OCI-LY7 (cell line): Measurements from ENCODE around the gene AMPH.

Experiments used
- EZH2phosphoT487 ChIP-seq: fragments of 200-600 bp; sonication (generic); IDR thresholded peaks from 2 replicates; pipeline ENCODE4 v1.6.1; 2018; ENCODE audit warnings: low read depth, borderline replicate concordance, mild to moderate bottlenecking, mixed run types, antibody characterized with exemption, low read length, moderate library complexity, mixed read lengths
- TF ChIP-seq, protein P1 (sequence below): fragments of 200-600 bp; sonication (generic); conservative IDR thresholded peaks from 2 replicates; pipeline ENCODE4 v1.5.1; 2014; ENCODE audit warnings: mild to moderate bottlenecking, antibody characterized with exemption, low read length, moderate library complexity, mixed read lengths

DNA sequence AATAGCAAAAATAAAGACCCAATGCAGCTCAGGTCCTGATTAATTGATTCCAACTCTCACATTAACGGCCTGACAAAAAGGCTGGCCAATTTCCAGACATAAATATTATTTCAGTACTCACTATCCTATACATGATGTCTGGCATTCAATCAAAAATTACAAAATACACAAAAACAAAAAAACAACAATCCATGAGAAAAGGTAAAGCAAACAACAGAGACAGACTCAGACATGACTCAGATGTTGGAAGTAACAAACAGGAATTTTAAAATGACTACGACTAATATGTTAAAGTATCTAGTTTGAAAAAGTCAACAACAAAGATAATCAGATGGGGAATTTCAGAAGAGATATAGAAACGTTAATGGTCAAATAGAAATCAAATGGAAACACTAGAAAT, 152.8 kb downstream of the AMPH start:
- TF ChIP-seq, protein P1, sequence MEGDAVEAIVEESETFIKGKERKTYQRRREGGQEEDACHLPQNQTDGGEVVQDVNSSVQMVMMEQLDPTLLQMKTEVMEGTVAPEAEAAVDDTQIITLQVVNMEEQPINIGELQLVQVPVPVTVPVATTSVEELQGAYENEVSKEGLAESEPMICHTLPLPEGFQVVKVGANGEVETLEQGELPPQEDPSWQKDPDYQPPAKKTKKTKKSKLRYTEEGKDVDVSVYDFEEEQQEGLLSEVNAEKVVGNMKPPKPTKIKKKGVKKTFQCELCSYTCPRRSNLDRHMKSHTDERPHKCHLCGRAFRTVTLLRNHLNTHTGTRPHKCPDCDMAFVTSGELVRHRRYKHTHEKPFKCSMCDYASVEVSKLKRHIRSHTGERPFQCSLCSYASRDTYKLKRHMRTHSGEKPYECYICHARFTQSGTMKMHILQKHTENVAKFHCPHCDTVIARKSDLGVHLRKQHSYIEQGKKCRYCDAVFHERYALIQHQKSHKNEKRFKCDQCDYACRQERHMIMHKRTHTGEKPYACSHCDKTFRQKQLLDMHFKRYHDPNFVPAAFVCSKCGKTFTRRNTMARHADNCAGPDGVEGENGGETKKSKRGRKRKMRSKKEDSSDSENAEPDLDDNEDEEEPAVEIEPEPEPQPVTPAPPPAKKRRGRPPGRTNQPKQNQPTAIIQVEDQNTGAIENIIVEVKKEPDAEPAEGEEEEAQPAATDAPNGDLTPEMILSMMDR: no peak
- no peak for TF ChIP-seq EZH2phosphoT487
